Omental fat pad (tissue), 4 donors: Measurements from ENCODE around the gene LILRA2. TPM values are rescaled to one million over a fixed set of nuclear protein-coding genes. Genes with fewer than 3 reads are reported as not detected.
"Not testable (repeated sequence)": the region's sequence is repeated elsewhere in the genome, so short reads cannot be mapped to it uniquely, and the experiment has no call there.

Source experiments
- ATAC-seq: fragments of 150-250 bp; one replicate; pipeline ENCODE4 v1.9.1; 2016; ENCODE audit warnings: mild to moderate bottlenecking, moderate library complexity; ENCODE audit not compliant: low FRiP score
- DNase-seq: peaks from one replicate; pipeline ENCODE4 v3.0.0-alpha.2; 2019; ENCODE audit warnings: low spot score
- CTCF ChIP-seq, 3 donors: fragments of 450-650 bp; IDR thresholded peaks; one replicate each; pipeline ENCODE4 v1.5.1; 2016 to 2017; ENCODE audit warnings: antibody characterized with exemption in 3 of 3, mild to moderate bottlenecking in 3 of 3, moderate library complexity in 2 of 3
- total RNA-seq, 4 donors: library from RNA; depleted of rRNA; stranded (reverse); fragments of >200 nt; gene quantifications; one replicate each; pipeline ENCODE4 v1.1.0, GENCODE V29; 2016

LILRA2 gene
- total RNA-seq, 4 donors from 2014 or later: 1.9 to 9.5 (median 6.9) TPM

- no peak for DNase-seq
- TF ChIP-seq CTCF (IDR thresholded peaks at IDR 0.05): no peak
- no peak for ATAC-seq
Measured at GRCh38 chr19:54614726-54615125, 41.1 kb downstream of the LILRA2 start.

GRCh38 chr19:54616057-54616456 is 42.5 kb downstream of the LILRA2 start:
- ATAC-seq: no peak
- no peak for DNase-seq
- TF ChIP-seq CTCF (IDR thresholded peaks at IDR 0.05): no peak

GRCh38 chr19:54616821-54617560 is 43.4 kb downstream of the LILRA2 start:
- no peak for ATAC-seq
- DNase-seq: no peak
- TF ChIP-seq CTCF (IDR thresholded peaks at IDR 0.05): no peak

- DNase-seq: no peak
- ATAC-seq: no peak
- TF ChIP-seq CTCF (IDR thresholded peaks at IDR 0.05): no peak
Measured at GRCh38 chr19:54620464-54620863, 46.9 kb downstream of the LILRA2 start.

- ATAC-seq (no peak), DNase-seq (no peak)
- no peak for TF ChIP-seq CTCF (IDR thresholded peaks at IDR 0.05)
Measured at GRCh38 chr19:54622431-54622830, 48.8 kb downstream of the LILRA2 start.

- not testable (repeated sequence) for DNase-seq, ATAC-seq
Measured at GRCh38 chr19:54624234-54624633, 50.6 kb downstream of the LILRA2 start.

GRCh38 chr19:54624934-54625730 is 51.5 kb downstream of the LILRA2 start:
- DNase-seq, ATAC-seq: not testable (repeated sequence)

- DNase-seq (no peak), ATAC-seq (no peak)
- no peak for TF ChIP-seq CTCF (IDR thresholded peaks at IDR 0.05)
Measured at GRCh38 chr19:54626757-54627156, 53.2 kb downstream of the LILRA2 start.

GRCh38 chr19:54627912-54628311 is 54.3 kb downstream of the LILRA2 start:
- ATAC-seq: not testable (repeated sequence)

GRCh38 chr19:54630262-54630661 is 56.7 kb downstream of the LILRA2 start, which contains the start of gene LILRB1:
Gene LILRB1, plus strand, starts transcription at chr19:54630484. Its CDS starts 590 bp downstream, at chr19:54631074.
- not testable (repeated sequence) for DNase-seq, ATAC-seq

More at GRCh38 chr19:54627912-54628311, 54.3 kb downstream of the LILRA2 start:
- not testable (repeated sequence) for DNase-seq
